IMR-90 (cell line): ENCODE results near the gene ANO1. TPM values are rescaled to one million over a fixed set of nuclear protein-coding genes. Genes with fewer than 3 reads are reported as not detected.

Experiments
- ATAC-seq: fragments of 200-7000 bp; cut with Tn5 transposase; 2 replicates; pipeline ENCODE4 v1.9.1; 2020; ENCODE audit warnings: low read depth, mild to moderate bottlenecking, moderate library complexity
- BruUV-seq: library from RNA; stranded (reverse); fragments of 400-500 nt; replicated peaks from 2 replicates; lab custom pipeline; 2021; lab: Mats Ljungman, UMichigan
- CTCF ChIA-PET: fragments of 300-600 bp; formaldehyde crosslinking; extraction: SDS; loops from one replicate; lab custom pipeline; 2021; ENCODE audit warnings: antibody characterized with exemption; lab: Yijun Ruan, JAX
- POLR2A ChIA-PET: fragments of 300-600 bp; sonication (Branson Sonifier 250); formaldehyde crosslinking; loops from one replicate; lab custom pipeline; 2022; ENCODE audit warnings: antibody characterized with exemption; ENCODE audit not compliant: unreplicated experiment; lab: Charles Lee
- DNase-seq: peaks from one replicate; pipeline ENCODE4 v3.0.0; 2013
- H2AFZ ChIP-seq: replicated peaks from 2 replicates; pipeline ENCODE3; 2013; ENCODE audit warnings: low read length, mild to moderate bottlenecking; ENCODE audit not compliant: poor library complexity
- H2AK5ac ChIP-seq: 2 replicates; pipeline ENCODE4 v1.6.1; 2013; ENCODE audit warnings: low read depth, low read length, inconsistent platforms
- H2AK9ac ChIP-seq: replicated peaks from 2 replicates; pipeline ENCODE3; 2013; ENCODE audit warnings: mild to moderate bottlenecking, low read depth, low read length, moderate library complexity; ENCODE audit not compliant: poor library complexity
- H2BK120ac ChIP-seq: 2 replicates; pipeline ENCODE4 v1.6.1; 2013; ENCODE audit warnings: low read depth, low read length, inconsistent platforms
- H2BK15ac ChIP-seq: 3 replicates; pipeline ENCODE4 v1.6.1; 2013; ENCODE audit warnings: low read depth, low read length, inconsistent platforms
- H2BK20ac ChIP-seq: 2 replicates; pipeline ENCODE4 v1.6.1; 2013; ENCODE audit warnings: low read depth, mild to moderate bottlenecking, inconsistent platforms, low read length, moderate library complexity
- H2BK5ac ChIP-seq: 2 replicates; pipeline ENCODE4 v1.6.1; 2013; ENCODE audit warnings: mild to moderate bottlenecking, low read depth, low read length, inconsistent platforms; ENCODE audit not compliant: poor library complexity, severe bottlenecking
- H3K14ac ChIP-seq: replicated peaks from 2 replicates; pipeline ENCODE4 v1.6.1; 2013; ENCODE audit warnings: low read depth, low read length, inconsistent platforms
- H3K18ac ChIP-seq: 2 replicates; pipeline ENCODE4 v1.6.1; 2013; ENCODE audit warnings: low read depth, low read length, control low read depth
- H3K23ac ChIP-seq: 2 replicates; pipeline ENCODE4 v1.6.1; 2013; ENCODE audit warnings: low read depth, low read length, inconsistent platforms
- H3K27ac ChIP-seq: 2 replicates; pipeline ENCODE4 v1.5.1; 2013; ENCODE audit warnings: mild to moderate bottlenecking, control low read depth, low read length; ENCODE audit not compliant: insufficient read depth
- H3K27me3 ChIP-seq: 2 replicates; pipeline ENCODE4 v1.6.1; 2013; ENCODE audit warnings: low read length; ENCODE audit not compliant: control insufficient read depth, insufficient read depth
- H3K36me3 ChIP-seq: 2 replicates; pipeline ENCODE4 v1.6.1; 2013; ENCODE audit warnings: low read length, mixed read lengths; ENCODE audit not compliant: control insufficient read depth, insufficient read depth
- H3K4ac ChIP-seq: 2 replicates; pipeline ENCODE4 v1.6.1; 2013; ENCODE audit warnings: low read depth, low read length, inconsistent platforms
- H3K4me1 ChIP-seq: 2 replicates; pipeline ENCODE4 v1.6.1; 2013; ENCODE audit warnings: low read length, mixed read lengths; ENCODE audit not compliant: control insufficient read depth, insufficient read depth
- H3K4me2 ChIP-seq: 2 replicates; pipeline ENCODE4 v1.6.1; 2013; ENCODE audit warnings: low read depth, mild to moderate bottlenecking, control low read depth, low read length, moderate library complexity
- H3K4me3 ChIP-seq: 2 replicates; pipeline ENCODE4 v1.5.1; 2013; ENCODE audit warnings: low read depth, mild to moderate bottlenecking, control low read depth, low read length, moderate library complexity; ENCODE audit not compliant: insufficient read depth
- H3K56ac ChIP-seq: 2 replicates; pipeline ENCODE4 v1.6.1; 2013; ENCODE audit warnings: low read length, inconsistent platforms; ENCODE audit not compliant: insufficient read depth; ENCODE audit errors: extremely low read depth
- H3K79me1 ChIP-seq, 2 experiments: 2 replicates each; pipeline ENCODE4 v1.6.1; 2013; ENCODE audit warnings: low read length in 2 of 2, inconsistent platforms in 1 of 2, low read depth in 1 of 2
- H3K9ac ChIP-seq: 2 replicates; pipeline ENCODE4 v1.6.1; 2013; ENCODE audit warnings: low read depth, low read length, control low read depth
- H3K9me1 ChIP-seq: 2 replicates; pipeline ENCODE4 v1.6.1; 2013; ENCODE audit warnings: low read length, inconsistent platforms; ENCODE audit not compliant: insufficient read depth
- H3K9me3 ChIP-seq: 2 replicates; pipeline ENCODE4 v1.6.1; 2013; ENCODE audit warnings: low read length; ENCODE audit not compliant: control insufficient read depth, insufficient read depth
- H4K20me1 ChIP-seq: 2 replicates; pipeline ENCODE4 v1.6.1; 2013; ENCODE audit warnings: low read length, inconsistent platforms; ENCODE audit not compliant: insufficient read depth
- H4K5ac ChIP-seq: 2 replicates; pipeline ENCODE4 v1.6.1; 2013; ENCODE audit warnings: mild to moderate bottlenecking, low read depth, low read length, control low read depth
- H4K8ac ChIP-seq, 2 experiments: 2 replicates each; pipeline ENCODE4 v1.6.1; 2013; ENCODE audit warnings: low read depth in 2 of 2, low read length in 2 of 2, control low read depth in 1 of 2, inconsistent platforms in 1 of 2
- H4K91ac ChIP-seq: 2 replicates; pipeline ENCODE4 v1.6.1; 2013; ENCODE audit warnings: low read depth, low read length, inconsistent platforms; ENCODE audit not compliant: insufficient read depth
- BHLHE40 ChIP-seq: fragments of 150-350 bp; IDR thresholded peaks from 2 replicates; pipeline ENCODE4 v1.6.1; 2016; ENCODE audit warnings: mild to moderate bottlenecking, low read depth, low read length
- CEBPB ChIP-seq: IDR thresholded peaks from 2 replicates; pipeline ENCODE4 v1.6.1; 2012; ENCODE audit warnings: low read depth, low read length, improper control_type of control experiment
- CHD1 ChIP-seq: IDR thresholded peaks from 2 replicates; pipeline ENCODE4 v1.6.1; 2012; ENCODE audit warnings: low read depth, low read length, improper control_type of control experiment
- MAFK ChIP-seq: IDR thresholded peaks from 2 replicates; pipeline ENCODE4 v1.6.1; 2012; ENCODE audit warnings: low read depth, low read length, improper control_type of control experiment
- NFE2L2 ChIP-seq: fragments of 150-350 bp; IDR thresholded peaks from 2 replicates; pipeline ENCODE4 v1.6.1; 2016; ENCODE audit warnings: low read depth, mild to moderate bottlenecking, low read length
- RAD21 ChIP-seq: IDR thresholded peaks from 2 replicates; pipeline ENCODE4 v1.6.1; 2012; ENCODE audit warnings: low read length, improper control_type of control experiment
- RCOR1 ChIP-seq: IDR thresholded peaks from 2 replicates; pipeline ENCODE4 v1.6.1; 2012; ENCODE audit warnings: mild to moderate bottlenecking, low read length, improper control_type of control experiment; ENCODE audit not compliant: insufficient replicate concordance
- SMC3 ChIP-seq: fragments of 150-350 bp; IDR thresholded peaks from 2 replicates; pipeline ENCODE4 v1.6.1; 2016; ENCODE audit warnings: low read depth, mild to moderate bottlenecking, antibody characterized with exemption, low read length, moderate library complexity
- WGBS, 2 experiments: methylation state at CpG; one replicate each; pipeline versions ENCODE4 v1.1.5 to v1.1.7; 2013; ENCODE audit warnings: missing lambda C conversion rate in 2 of 2; ENCODE audit not compliant: insufficient read length in 1 of 2; ENCODE audit errors: extremely low coverage in 2 of 2; 5-methylcytosine and 5-hydroxymethylcytosine counted together
- dilution Hi-C: fragments of 300-500 bp; cut with HindIII; formaldehyde crosslinking; loops from one replicate; pipeline ENCODE4 v1.14.3; 2018; ENCODE audit warnings: low sequenced_read_pairs; ENCODE audit not compliant: unreplicated experiment
- in situ Hi-C: fragments of 300-500 bp; cut with MboI; formaldehyde crosslinking; loops from 3 replicates; pipeline ENCODE4 v1.14.3; 2019; ENCODE audit warnings: low sequenced_read_pairs, inconsistent platforms, mixed read lengths
- intact Hi-C: fragments of 100-400 bp; cut with micrococcal nuclease; formaldehyde crosslinking; loops from 2 replicates; pipeline ENCODE4 v1.10.0; 2022
- polyA plus RNA-seq, 3 experiments: library from polyadenylated mRNA; depleted of rRNA; stranded (reverse); fragments of >200 nt; gene quantifications; 2 replicates each; pipeline ENCODE4 v1.2.3, GENCODE V29; 2012; ENCODE audit warnings: low replicate concordance in 1 of 3
- total RNA-seq: library from RNA; depleted of rRNA; stranded (reverse); fragments of >200 nt; gene quantifications from 2 replicates; pipeline ENCODE4 v1.2.3, GENCODE V29; 2012

Gene ANO1
- total and polyA plus RNA-seq, 2 of the 4 experiments (the other 2 are of a cell fraction): 4.1 to 10.7 TPM

DNA sequence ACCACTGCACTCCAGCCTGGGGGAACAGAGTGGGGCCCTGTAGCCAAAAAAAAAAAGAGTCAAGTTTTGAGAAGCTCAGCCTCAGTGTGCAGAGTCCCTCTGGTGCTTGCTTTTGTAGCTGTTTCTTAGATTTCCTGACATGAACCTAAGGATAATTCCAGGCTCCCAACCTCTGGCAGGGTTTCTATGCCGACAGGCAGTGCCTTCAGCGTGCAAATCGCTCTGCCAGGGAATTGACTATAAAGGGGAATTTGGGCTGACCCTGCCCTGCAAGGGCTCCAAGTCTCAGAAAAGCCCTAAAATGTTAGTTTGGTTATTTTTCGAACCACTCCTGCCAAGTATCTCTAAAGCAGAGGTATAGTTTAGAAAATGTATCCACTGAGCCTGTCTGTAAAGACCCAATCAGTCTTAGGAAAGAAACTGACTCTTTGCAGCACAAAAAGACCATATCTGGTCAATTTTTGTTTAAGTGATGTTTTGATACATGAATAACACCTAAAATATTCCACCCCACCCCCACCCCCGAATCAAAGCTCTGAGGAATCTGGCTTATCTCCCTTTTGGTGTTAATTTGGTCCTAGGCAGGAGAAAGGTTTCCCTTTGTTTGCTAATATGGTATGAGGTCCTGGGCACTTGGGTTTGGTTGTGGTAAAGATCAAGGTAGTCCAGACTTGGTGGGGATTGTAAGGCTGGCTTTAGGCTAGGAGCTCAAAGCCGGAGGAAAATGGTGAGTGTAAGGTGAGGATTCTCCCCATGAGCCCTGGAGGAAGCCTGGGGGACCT is 49.7 kb downstream of the ANO1 start:
- ATAC-seq (peak; percentile 46), DNase-seq (peak; percentile 24)
- Histone ChIP-seq H3K9me3 (no peaks in the 10 kb centered on the region), H2AK9ac (peak overlapping the region; percentile 47), H3K79me1 (peaks cover 0 to 15% of the 10 kb centered on the region in 2 experiments; a peak in 1 of 4 replicates), H2BK15ac (peak overlapping the region; percentile 91; the same call in 2 of the 3 replicates), H4K8ac (peak overlapping the region; percentile 40 to 92), H2BK5ac (no peak overlapping the region), H2AK5ac (peak overlapping the region; percentile 52), H3K4ac (peak overlapping the region; percentile 82), H3K14ac (peak overlapping the region; percentile 82), H3K36me3 (peaks cover 5% of the 10 kb centered on the region; the same call in 1 of the 2 replicates), H3K4me2 (no peak overlapping the region; the same call in 1 of the 2 replicates), H3K4me3 (no peak overlapping the region), H2BK120ac (peak overlapping the region; percentile 93), H2AFZ (peak overlapping the region; percentile 46), H2BK20ac (peak overlapping the region; percentile 58), H3K27ac (peak overlapping the region; percentile 62), H3K4me1 (peaks cover 17% of the 10 kb centered on the region), H4K5ac (peak overlapping the region; percentile 47), H3K56ac (peak overlapping the region; percentile 51; the same call in 1 of the 2 replicates), H4K20me1 (no peaks in the 10 kb centered on the region), H3K18ac (peak overlapping the region; percentile 46; the same call in 1 of the 2 replicates), H3K27me3 (no peaks in the 10 kb centered on the region), H4K91ac (peak overlapping the region; percentile 84), H3K9ac (peak overlapping the region; percentile 22), H3K23ac (peak overlapping the region; percentile 60; the same call in 1 of the 2 replicates), H3K9me1 (peaks cover 22% of the 10 kb centered on the region; the same call in 1 of the 2 replicates)
- ChIA-PET POLR2A (no interaction called here), CTCF (interaction anchor here (0.5 to 0.6 kb wide), 2 partner anchors 537 to 827 kb away, joined by 3 read pairs; no protein-coding TSS in a partner anchor)
- dilution Hi-C loops: no loop called here
- 87% methylated on average over 3 of the region's 6 CpGs; no CpG with 5 or more reads in 1 of the 2 experiments for WGBS, 2 experiments
- intact Hi-C loops: no loop called here
- TF ChIP-seq CHD1 (no peak), NFE2L2 (no peak), BHLHE40 (no peak), RCOR1 (no peak), MAFK (no peak), RAD21 (no peak), SMC3 (no peak), CEBPB (no peak)
- BruUV-seq: no TSS peak
- in situ Hi-C loops: no loop called here
